HG03280 (cell line): ENCODE measurements around the gene KLHL40.

Experiments
- ATAC-seq: cut with Tn5 transposase; IDR thresholded peaks from one replicate; pipeline ENCODE4 v1.9.1; 2021; ENCODE audit warnings: mild to moderate bottlenecking, moderate library complexity; ENCODE audit not compliant: unreplicated experiment

The KLHL40 gene

GRCh38 chr3:42701371-42702065 lies 16.2 kb downstream of the KLHL40 start:
- ATAC-seq: no peak

DNA sequence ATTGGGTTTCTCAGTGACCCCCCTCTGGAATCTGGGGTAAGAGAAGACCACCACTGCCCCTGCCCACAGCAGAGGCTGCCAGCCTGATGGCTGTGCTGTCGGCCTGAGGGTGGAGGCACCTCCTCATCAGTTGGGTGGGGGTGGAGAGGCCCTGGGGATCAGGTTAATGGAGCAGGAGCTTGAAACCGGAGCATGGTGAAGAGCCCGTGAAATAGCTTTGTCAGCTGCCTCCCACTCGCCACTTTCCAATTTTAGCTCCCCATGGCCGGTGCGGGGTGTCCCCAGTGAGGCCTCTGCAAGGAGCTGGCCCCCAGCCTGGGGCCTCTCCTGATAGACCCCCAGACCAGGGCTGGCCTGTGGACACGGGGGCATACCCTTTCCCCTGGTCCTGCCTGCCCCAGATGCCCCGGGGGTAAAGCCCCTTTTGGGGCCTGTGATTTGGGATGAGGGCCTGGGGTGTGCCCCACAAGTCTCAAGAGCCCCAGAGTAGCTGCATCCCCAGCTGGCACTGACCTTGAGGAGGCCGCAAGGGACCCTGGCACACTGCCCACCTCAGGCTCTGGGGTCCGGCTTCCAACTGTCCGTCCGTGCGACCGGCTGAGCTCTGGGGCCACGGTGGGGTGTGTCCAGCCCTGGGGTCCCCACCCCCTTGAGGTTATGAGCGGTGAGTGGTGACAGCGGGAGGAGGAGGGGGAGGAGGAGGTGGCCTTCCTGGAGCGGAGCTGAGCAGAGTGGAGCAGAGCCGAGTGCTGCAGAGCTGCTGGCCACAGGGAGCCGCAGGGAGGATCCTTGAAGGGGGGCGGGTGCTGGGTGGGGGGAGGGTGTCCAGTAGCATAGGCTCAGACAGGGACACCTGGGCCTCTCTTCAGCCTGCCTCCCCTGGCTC lies 17.0 kb downstream of the KLHL40 start, which contains the start of gene HHATL:
Gene HHATL (minus strand): TSS at position 733 of the 886 bp plus-strand sequence. CDS start 1,972 bp downstream, outside the sequence.
- no peak for ATAC-seq

DNA sequence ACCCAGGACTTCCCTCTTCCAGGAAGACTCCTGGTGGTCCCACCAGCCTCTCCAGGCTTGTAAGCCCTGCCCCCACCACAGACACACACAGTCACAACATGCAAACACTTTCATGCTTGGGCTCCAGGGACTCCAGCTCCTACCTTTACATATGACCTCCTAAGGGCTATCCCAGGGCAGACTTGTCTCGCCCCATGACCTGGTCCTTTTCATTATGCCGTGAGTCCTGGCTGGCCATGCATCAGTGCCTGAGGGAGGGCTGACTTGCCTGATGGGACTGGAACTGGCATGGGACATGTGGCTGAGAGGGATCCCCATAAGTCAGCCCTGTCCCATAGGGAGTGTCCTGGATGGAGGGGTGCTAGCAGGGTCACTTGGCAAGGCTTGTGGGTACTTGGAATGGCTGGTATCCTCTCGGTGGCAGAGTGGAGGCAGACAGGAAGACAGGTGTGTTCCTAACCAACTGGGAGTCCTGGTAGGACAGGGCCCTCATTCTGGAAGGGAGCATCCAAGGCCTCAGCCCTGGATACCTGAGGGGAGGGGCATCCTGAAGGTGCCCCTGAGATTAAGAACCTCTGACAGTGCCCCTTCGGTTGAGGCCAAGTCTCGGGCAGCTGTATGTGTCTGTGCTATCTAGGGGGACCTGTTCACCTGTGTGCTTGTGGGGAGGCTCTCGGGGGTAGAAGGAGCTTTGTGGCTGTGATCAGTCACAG lies 17.8 kb downstream of the KLHL40 start:
- no peak for ATAC-seq

DNA sequence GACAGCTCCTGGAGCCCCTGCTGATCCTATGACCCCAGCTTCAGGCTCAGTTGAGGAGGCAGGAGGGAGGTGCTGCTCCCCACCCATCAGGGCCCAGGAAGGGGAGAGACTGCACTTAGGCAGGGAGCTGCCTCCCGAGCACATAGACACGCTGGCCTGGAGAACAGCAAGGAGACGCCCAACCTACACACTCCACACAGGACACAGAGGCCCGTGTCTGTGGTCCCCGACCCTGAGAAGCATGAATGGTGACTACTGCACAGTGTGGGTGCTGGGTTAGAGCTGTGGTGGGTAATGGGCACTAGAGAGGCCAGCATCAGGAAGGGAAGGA lies 18.3 kb downstream of the KLHL40 start:
- ATAC-seq: no peak

DNA sequence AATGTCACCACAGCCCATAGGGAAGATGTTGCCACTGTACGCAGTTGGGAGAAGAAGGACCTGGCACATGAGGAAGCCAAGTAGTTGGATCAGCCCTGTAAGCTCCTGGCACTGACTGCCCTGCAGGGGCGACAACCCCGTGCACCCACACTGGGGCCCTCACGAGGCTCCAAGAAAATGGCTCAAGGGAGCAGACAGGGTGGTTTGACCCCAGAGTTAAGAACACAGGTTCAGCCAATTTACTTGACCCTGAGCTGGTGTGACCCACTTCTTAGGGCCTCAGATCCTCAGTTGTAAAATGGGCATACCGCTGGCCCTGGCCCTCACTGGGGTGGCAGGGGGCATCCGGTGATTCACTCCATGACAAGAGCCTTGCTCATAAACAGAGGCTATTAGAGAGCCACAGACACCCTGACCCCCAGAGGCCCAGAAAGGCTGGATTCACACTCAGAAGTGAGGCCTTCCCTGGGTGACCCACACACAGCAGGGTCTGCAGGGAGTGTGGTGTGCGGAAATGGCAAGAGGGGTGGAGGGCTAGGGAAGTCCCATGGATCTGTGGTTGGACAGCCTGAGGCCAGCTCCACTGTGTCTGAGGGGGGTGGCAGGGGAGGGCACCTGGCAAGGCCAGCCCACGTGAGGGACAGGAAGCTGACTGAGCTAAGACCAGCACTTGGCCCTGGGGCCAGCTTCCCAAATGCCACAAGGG lies 19.0 kb downstream of the KLHL40 start:
- ATAC-seq: no peak

DNA sequence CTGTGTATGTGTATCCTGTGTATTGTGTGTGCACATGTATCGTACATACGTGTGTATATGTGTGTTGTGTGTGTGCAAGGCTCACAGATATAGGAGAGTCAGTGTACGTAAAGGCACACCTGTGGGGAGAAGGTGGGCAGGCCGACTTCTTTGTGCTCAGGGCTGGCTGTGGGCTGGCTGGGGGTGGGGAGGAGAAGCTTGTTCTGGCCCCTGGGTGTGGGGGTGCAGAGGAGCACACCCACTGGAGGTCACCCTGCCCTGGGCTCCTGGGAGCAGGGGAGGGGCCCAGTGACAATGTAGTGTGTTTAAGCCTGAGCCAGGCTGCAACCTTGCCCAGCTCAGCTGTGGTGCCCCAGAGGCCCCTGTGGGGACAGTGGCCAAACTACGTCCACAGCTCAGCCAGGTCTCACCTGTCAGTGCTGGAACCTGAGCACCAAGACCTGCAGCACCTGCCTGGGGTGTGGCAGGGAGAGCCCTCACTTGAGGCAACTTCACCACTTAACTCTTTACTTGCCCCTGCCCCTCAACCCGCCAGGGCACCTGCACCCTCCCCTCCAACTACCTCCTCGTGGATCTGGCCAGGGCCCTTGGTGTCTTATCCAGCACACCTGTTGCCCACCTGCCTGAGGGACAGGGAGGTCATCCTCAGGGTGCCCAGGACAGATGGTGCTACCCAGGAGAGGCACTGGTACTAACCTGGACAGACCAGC lies 19.9 kb downstream of the KLHL40 start:
- no peak for ATAC-seq

DNA sequence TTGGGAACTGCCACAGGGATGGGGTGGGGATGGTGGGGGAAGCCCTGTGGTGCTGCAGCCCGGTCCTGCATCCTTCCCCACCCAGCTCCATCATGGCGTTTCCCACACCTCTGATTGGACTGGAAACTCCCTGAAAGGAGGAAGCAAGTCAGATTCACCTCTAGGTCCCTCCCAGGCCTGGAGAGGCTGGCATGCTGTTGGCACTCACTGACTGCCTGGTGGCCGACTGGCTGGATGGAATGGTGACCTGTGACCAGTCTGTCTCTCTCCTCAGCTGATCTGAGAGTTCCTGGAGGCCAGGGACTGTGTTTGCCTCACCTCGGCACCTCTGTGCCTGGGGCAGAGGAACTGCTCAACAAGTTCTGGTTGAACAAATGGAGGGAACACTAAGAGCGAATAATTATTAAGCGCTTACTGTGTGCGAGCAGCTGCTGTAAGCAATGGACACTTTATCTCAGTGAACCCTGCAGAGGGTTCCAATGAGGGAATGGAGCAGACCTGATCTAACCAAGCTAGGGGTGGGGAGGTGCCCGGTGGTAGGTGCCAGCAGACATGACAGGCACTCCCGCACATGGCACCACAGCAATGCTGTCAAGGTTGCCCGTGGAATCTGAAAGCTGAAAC lies 20.7 kb downstream of the KLHL40 start:
- no peak for ATAC-seq

- no peak for ATAC-seq
Observed at GRCh38 chr3:42706721-42707619, 21.6 kb downstream of the KLHL40 start.

GRCh38 chr3:42707620-42708355 lies 22.5 kb downstream of the KLHL40 start:
- ATAC-seq: no peak

DNA sequence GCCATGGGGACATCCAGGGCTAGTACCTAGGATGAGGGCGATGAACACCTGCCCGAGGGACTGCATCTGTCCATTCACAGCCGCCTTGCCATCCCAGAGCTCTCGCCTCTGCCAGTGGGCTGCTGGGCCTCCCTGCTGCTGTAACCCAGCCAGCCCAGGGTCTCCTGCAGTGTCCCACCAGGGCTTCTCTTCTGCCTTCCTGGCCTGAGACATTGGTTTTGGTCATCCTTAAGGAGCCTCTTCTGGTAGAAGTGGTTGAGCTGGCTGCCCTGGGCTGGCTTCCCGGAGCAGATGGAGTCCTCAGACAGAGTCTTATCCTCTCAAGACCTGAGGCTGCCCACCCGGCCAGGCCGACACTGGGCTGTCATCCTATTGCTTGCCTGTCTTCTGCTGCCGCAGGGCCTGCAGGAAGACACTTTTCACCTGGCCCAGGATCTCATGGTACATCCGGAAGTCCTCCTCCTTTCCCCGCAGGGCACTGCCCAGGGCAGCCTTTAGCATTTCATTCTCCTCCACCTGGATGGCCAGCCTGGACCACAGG lies 23.3 kb downstream of the KLHL40 start:
- ATAC-seq: no peak

DNA sequence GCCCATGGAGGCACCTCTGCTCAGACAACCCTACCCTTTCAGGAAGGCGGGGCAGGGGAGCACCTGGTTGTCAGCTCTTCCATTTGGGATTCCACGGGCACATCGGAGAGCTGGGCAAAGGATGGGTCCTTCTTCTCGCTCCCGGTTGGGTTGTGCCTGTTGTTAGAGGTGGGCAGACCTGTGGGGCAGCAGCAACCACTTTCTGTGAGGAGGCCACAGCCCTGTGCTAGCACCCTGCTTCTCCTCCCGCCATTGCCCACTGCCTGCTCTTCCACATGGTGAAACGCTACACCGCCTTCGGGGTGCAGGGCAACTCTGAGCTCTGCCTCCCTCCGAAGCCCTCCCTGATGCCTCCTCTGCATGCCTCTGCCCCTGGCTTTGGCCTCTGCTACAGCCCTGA lies 24.3 kb downstream of the KLHL40 start:
- no peak for ATAC-seq

DNA sequence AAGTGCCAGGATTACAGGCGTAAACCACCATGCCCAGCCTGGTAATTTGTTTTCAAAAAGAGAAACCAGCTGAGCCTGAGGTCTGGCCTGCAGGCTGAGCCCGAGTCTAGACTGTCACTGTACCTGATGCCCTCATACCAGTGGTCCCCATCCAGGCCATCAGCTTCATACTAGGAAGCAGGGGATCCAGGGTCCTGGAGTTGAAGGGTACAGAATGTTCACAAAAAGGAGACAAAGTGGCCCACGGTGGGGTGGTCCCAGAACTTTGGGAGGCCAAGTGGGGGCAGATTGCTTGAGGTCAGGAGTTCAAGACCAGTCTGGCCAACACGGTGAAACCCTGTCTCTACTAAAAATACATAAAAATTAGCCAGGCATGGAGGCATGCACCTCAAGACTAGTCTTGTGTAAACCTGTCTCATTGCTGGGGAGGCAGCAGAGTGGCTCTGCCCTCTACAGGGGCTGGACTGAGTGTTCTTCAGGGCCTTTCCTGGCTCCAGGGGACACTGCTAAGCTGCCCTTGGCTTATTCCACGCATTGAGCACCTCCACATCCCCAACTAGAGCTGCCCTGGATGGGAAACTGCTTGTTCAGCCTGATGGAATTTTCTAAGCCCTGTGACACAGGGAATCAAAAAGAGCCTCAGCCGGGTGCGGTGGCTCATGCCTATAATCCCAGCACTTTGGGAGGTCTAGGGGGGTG lies 25.1 kb downstream of the KLHL40 start:
- ATAC-seq: no peak

- ATAC-seq: no peak
Observed at GRCh38 chr3:42711491-42712343, 26.4 kb downstream of the KLHL40 start.

DNA sequence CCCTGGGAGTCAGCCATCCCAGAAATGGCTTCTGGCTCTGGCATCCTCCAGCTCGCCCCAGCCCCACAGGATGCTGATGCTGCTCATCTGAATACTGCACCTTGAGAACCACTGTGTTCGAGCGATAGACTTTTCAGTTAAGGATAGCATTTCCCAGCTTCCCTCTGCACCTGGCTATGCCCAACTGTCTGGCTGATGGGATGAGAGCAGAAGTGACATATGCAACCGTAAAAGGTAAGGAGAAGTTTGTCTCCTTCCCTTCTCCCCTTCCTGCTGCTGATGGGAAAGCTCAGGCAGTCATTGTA lies 27.0 kb downstream of the KLHL40 start:
- no peak for ATAC-seq

DNA sequence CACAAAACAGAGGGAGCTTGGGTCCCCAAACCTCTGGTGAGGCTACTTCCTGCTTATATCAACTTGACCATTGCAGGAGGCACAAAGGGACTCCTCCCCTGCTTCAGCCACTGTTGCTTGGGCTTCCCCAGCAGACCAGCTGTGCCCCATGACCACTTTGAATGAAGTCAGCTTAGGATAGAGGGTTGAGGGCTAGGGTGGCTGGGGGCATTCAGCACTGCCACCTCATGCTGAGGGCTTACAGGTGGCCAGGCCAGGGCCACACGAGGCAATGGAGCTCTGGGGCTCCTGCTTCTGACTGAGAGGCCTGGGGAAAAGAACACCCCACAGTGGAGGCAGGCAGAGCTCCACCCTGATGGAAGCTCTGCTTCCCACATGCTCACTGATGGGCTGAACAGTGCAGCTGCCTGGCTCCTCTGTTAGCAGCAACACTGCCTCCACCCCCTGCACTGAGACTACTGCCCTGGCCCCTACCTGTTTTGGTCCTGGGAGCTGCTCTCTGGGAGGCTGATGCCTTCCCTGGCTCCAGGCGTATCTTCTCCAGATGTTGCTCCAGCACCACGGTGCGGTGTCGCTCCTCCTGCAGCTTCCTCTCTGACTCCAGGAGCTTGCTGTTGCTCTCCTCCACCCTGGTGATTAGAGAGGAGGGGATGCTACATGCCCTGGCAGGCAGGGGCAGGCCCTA lies 27.5 kb downstream of the KLHL40 start:
- no peak for ATAC-seq

GRCh38 chr3:42713747-42714146 lies 28.4 kb downstream of the KLHL40 start:
- ATAC-seq: no peak
